GM21723 (cell line): ENCODE results near the gene ACADS.

Experiments
- ATAC-seq: cut with Tn5 transposase; IDR thresholded peaks from one replicate; pipeline ENCODE4 v1.9.1; 2021; ENCODE audit warnings: mild to moderate bottlenecking, moderate library complexity; ENCODE audit not compliant: unreplicated experiment

Gene ACADS

DNA sequence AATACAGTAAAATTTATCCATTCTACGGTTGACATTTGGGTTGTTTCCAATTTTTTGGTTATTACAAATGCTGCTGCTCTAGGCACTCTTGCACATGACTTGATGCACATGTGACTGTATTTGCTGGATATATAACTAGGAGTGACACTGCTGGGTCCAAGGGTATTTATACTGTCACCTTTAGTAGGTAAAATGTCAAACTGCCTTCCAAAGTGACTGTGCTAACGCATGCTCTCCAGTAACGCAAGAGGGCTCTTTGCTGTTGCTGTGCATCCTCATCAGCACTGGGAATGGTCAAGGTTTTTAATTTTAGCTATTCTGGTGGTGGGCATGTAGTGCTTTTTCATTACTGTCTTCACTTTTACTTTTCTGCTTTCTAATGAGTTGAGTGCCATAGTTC is 62.3 kb downstream of the ACADS start:
- ATAC-seq = no peak
